ENCODE measurements around the gene CD52. TPM values are rescaled to one million over a fixed set of nuclear protein-coding genes. Genes with fewer than 3 reads are reported as not detected.
A peak's percentile ranks its signal among the peaks of the same experiment; 100 is the strongest.
"Not testable (repeated sequence)": the region's sequence is repeated elsewhere in the genome, so short reads cannot be mapped to it uniquely, and the experiment has no call there.

The CD52 gene
- total RNA-seq, 3 donors from 2014 or later: 6.9 to 17.8 (median 13.1) TPM

- DNase-seq: no peak
- intact Hi-C loops (cut with DNase I, micrococcal nuclease): no loop called here
- no peak for ATAC-seq
- no peak for TF ChIP-seq CTCF (IDR thresholded peaks at IDR 0.05)
- H3K9me3 ChIP-seq: no peaks in the 10 kb centered on the region
- H3K36me3 ChIP-seq (ENCODE audit: low read depth): no peaks in the 10 kb centered on the region
- no peak overlapping the region for H3K4me3 ChIP-seq
- H3K4me1 ChIP-seq (ENCODE audit: low read depth): peaks cover 3% of the 10 kb centered on the region
These were observed 17.0 kb upstream of the CD52 start for GRCh38 chr1:26300578-26301275.

GRCh38 chr1:26302733-26303405, 14.9 kb upstream of the CD52 start:
- ATAC-seq (no peak), DNase-seq (no peak)
- Histone ChIP-seq H3K9me3 (no peaks in the 10 kb centered on the region), H3K4me3 (no peak overlapping the region), H3K4me1 (ENCODE audit: low read depth) (peaks cover 6% of the 10 kb centered on the region), H3K36me3 (ENCODE audit: low read depth) (no peaks in the 10 kb centered on the region)
- intact Hi-C loops (cut with DNase I, micrococcal nuclease): no loop called here
- no peak for TF ChIP-seq CTCF (IDR thresholded peaks at IDR 0.05)

- H3K9me3 ChIP-seq: no peaks in the 10 kb centered on the region
- peak overlapping the region; percentile 68 for H3K4me3 ChIP-seq
- H3K4me1 ChIP-seq (ENCODE audit: low read depth): peaks cover 6% of the 10 kb centered on the region
- no peak for DNase-seq
- H3K36me3 ChIP-seq (ENCODE audit: low read depth): no peaks in the 10 kb centered on the region
- TF ChIP-seq CTCF (IDR thresholded peaks at IDR 0.05): no peak
- ATAC-seq: peak; percentile 5
- intact Hi-C loops (cut with DNase I, micrococcal nuclease): no loop called here
These were observed 12.0 kb upstream of the CD52 start for GRCh38 chr1:26305667-26306289.

- Histone ChIP-seq H3K36me3 (ENCODE audit: low read depth) (no peaks in the 10 kb centered on the region), H3K9me3 (no peaks in the 10 kb centered on the region), H3K4me1 (ENCODE audit: low read depth) (peaks cover 6% of the 10 kb centered on the region), H3K4me3 (peak within 1 kb of the TSS; percentile 68)
- peak; percentile 99 for ATAC-seq
- no peak for TF ChIP-seq CTCF (IDR thresholded peaks at IDR 0.05)
- intact Hi-C loops (cut with DNase I, micrococcal nuclease): no loop called here
- peak; percentile 91 to 96 (median 95) for DNase-seq
These were observed 11.2 kb upstream of the CD52 start, which contains the start of gene UBXN11 for GRCh38 chr1:26306290-26307229. Gene UBXN11, minus strand, starts transcription at chr1:26306636. Its CDS starts 3,753 bp downstream, at chr1:26302883.

- Histone ChIP-seq H3K9me3 (no peaks in the 10 kb centered on the region), H3K4me3 (no peak overlapping the region), H3K36me3 (ENCODE audit: low read depth) (no peaks in the 10 kb centered on the region), H3K4me1 (ENCODE audit: low read depth) (peaks cover 6% of the 10 kb centered on the region)
- peak; percentile 1 for ATAC-seq
- intact Hi-C loops (cut with DNase I, micrococcal nuclease): no loop called here
- no peak for TF ChIP-seq CTCF (IDR thresholded peaks at IDR 0.05)
- DNase-seq: no peak
These were observed 10.4 kb upstream of the CD52 start for GRCh38 chr1:26307363-26307781.

- DNase-seq; intact Hi-C loops (cut with DNase I, micrococcal nuclease); H3K4me1 ChIP-seq (ENCODE audit: low read depth); H3K4me3 ChIP-seq; ATAC-seq; H3K36me3 ChIP-seq (ENCODE audit: low read depth); H3K9me3 ChIP-seq: not testable (repeated sequence)
These were observed 9.5 kb upstream of the CD52 start for GRCh38 chr1:26307966-26308899.

Measured in mucosa of descending colon (tissue), 3 donors.